CD14-positive monocyte (primary cell): Measurements from ENCODE around the gene SPX. TPM values are rescaled to one million over a fixed set of nuclear protein-coding genes. Genes with fewer than 3 reads are reported as not detected.

Experiments
- DNase-seq, 3 donors: peaks; one replicate each; pipeline ENCODE4 v3.0.0-alpha.2; 2011 to 2022
- H2AFZ ChIP-seq: 2 replicates; pipeline ENCODE4 v1.6.0; 2012; ENCODE audit warnings: mild to moderate bottlenecking, low read depth, low read length, inconsistent platforms; ENCODE audit not compliant: insufficient read depth, poor library complexity, severe bottlenecking
- H3K27ac ChIP-seq, 2 donors: 1 replicate in 1 of 2; 2 replicates in 1 of 2; pipeline ENCODE4 v1.5.1; 2012 to 2013; ENCODE audit warnings: low read length in 2 of 2, control low read depth in 1 of 2, inconsistent platforms in 1 of 2, low read depth in 1 of 2, mild to moderate bottlenecking in 1 of 2
- H3K27me3 ChIP-seq, 2 donors: one replicate each; pipeline versions ENCODE4 v1.6.0 to v1.6.1; 2011 to 2013; ENCODE audit warnings: low read length in 2 of 2; ENCODE audit not compliant: control insufficient read depth in 2 of 2, insufficient read depth in 2 of 2
- H3K36me3 ChIP-seq, 2 donors: replicated peaks in 1 of 2; 1 replicate in 1 of 2; 2 replicates in 1 of 2; pipeline versions ENCODE4 v1.5.1 to v1.6.1; 2012 to 2013; ENCODE audit warnings: low read length in 2 of 2, control low read depth in 1 of 2, inconsistent platforms in 1 of 2, mild to moderate bottlenecking in 1 of 2; ENCODE audit not compliant: insufficient read depth in 2 of 2, control insufficient read depth in 1 of 2
- H3K4me1 ChIP-seq, 2 donors: 1 replicate in 1 of 2; 2 replicates in 1 of 2; pipeline versions ENCODE4 v1.5.1 to v1.6.1; 2012 to 2013; ENCODE audit warnings: low read length in 2 of 2, control low read depth in 1 of 2, inconsistent platforms in 1 of 2, mild to moderate bottlenecking in 1 of 2, moderate library complexity in 1 of 2; ENCODE audit not compliant: insufficient read depth in 2 of 2, control insufficient read depth in 1 of 2
- H3K4me2 ChIP-seq: replicated peaks from 2 replicates; pipeline ENCODE3; 2012; ENCODE audit warnings: low read length, moderate library complexity, mild to moderate bottlenecking; ENCODE audit not compliant: poor library complexity, severe bottlenecking; ENCODE audit errors: extremely low read depth
- H3K4me3 ChIP-seq, 3 experiments: fragments of 200-600 bp in 1 of 3; sonication (generic) in 1 of 3; replicated peaks in 1 of 3; 1 replicate in 2 of 3; 2 replicates in 1 of 3; pipeline ENCODE4 v1.5.1; 2011 to 2013; ENCODE audit warnings: low read length in 3 of 3, mild to moderate bottlenecking in 3 of 3, control low read depth in 2 of 3, low read depth in 2 of 3, inconsistent platforms in 1 of 3, moderate library complexity in 1 of 3
- H3K79me2 ChIP-seq: 2 replicates; pipeline ENCODE4 v1.6.0; 2012; ENCODE audit warnings: mild to moderate bottlenecking, control low read depth, inconsistent platforms, low read length, moderate library complexity; ENCODE audit not compliant: insufficient read depth
- H3K9ac ChIP-seq: 2 replicates; pipeline ENCODE4 v1.6.0; 2017; ENCODE audit warnings: low read length, mild to moderate bottlenecking; ENCODE audit not compliant: insufficient read depth, poor library complexity, severe bottlenecking
- H3K9me3 ChIP-seq, 2 donors: replicated peaks in 1 of 2; 1 replicate in 1 of 2; 2 replicates in 1 of 2; pipeline versions ENCODE4 v1.5.1 to v1.6.1; 2012 to 2013; ENCODE audit warnings: low read length in 2 of 2, control low read depth in 1 of 2; ENCODE audit not compliant: control insufficient read depth in 1 of 2, insufficient read depth in 1 of 2
- H4K20me1 ChIP-seq: 2 replicates; pipeline ENCODE4 v1.6.0; 2012; ENCODE audit warnings: mild to moderate bottlenecking, low read length, control low read depth, moderate library complexity; ENCODE audit not compliant: insufficient read depth
- H3K27ac Mint-ChIP-seq, 7 donors: one replicate each; pipeline ENCODE4 v1.8.0; 2020; ENCODE audit warnings: mild to moderate bottlenecking in 7 of 7, mixed read lengths in 7 of 7, moderate library complexity in 6 of 7, inconsistent platforms in 2 of 7
- H3K27me3 Mint-ChIP-seq, 3 donors: one replicate each; pipeline ENCODE4 v1.8.0; 2021 to 2022; ENCODE audit warnings: low read depth in 3 of 3, mild to moderate bottlenecking in 3 of 3, mixed read lengths in 3 of 3, moderate library complexity in 3 of 3, inconsistent platforms in 1 of 3
- H3K36me3 Mint-ChIP-seq, 2 donors: one replicate each; pipeline ENCODE4 v1.8.0; 2020; ENCODE audit warnings: mixed read lengths in 2 of 2, inconsistent platforms in 1 of 2, mild to moderate bottlenecking in 1 of 2
- H3K4me1 Mint-ChIP-seq: one replicate; pipeline ENCODE4 v1.8.0; 2020; ENCODE audit warnings: mild to moderate bottlenecking, mixed read lengths
- H3K4me3 Mint-ChIP-seq, 2 donors: one replicate each; pipeline ENCODE4 v1.8.0; 2020; ENCODE audit warnings: mild to moderate bottlenecking in 2 of 2, mixed read lengths in 2 of 2, moderate library complexity in 1 of 2
- H3K9me3 Mint-ChIP-seq, 7 donors: one replicate each; pipeline ENCODE4 v1.8.0; 2020 to 2022; ENCODE audit warnings: mixed read lengths in 7 of 7, mild to moderate bottlenecking in 6 of 7, moderate library complexity in 6 of 7, inconsistent platforms in 2 of 7
- CTCF ChIP-seq: fragments of 200-600 bp; IDR thresholded peaks from one replicate; pipeline ENCODE4 v1.8.0; 2022; ENCODE audit warnings: antibody characterized with exemption, mild to moderate bottlenecking
- WGBS: methylation state at CpG from one replicate; pipeline ENCODE4 v1.1.5; 2013; ENCODE audit warnings: missing lambda C conversion rate; ENCODE audit not compliant: insufficient coverage; 5-methylcytosine and 5-hydroxymethylcytosine counted together
- intact Hi-C, 2 donors: fragments of 100-400 bp; cut with micrococcal nuclease; formaldehyde crosslinking; loops; one replicate each; pipeline versions ENCODE4 v1.15.0 to v1.15.1; 2023
- polyA plus RNA-seq, 3 donors: library from polyadenylated mRNA; depleted of rRNA in 1 of 3; unstranded in 2 of 3; stranded (reverse) in 1 of 3; fragments of 300-500 nt in 2 of 3; fragments of >200 nt in 1 of 3; fragmentation: Illumina TruSeq in 2 of 3; gene quantifications; 1 replicate in 2 of 3; 2 replicates in 1 of 3; pipeline ENCODE4 v1.2.3, GENCODE V29; 2012 to 2021

SPX gene
- polyA plus RNA-seq, 3 donors, result 0.21 TPM; not detected in 2

GRCh38 chr12:21568115-21568514 is 42.0 kb downstream of the SPX start:
- Mint-ChIP-seq H3K27me3 (peaks cover 0 to 2% (median 0%) of the 10 kb centered on the region in 3 donors), H3K27ac (no peak overlapping the region), H3K4me3 (no peak overlapping the region), H3K4me1 (no peaks in the 10 kb centered on the region), H3K36me3 (no peaks in the 10 kb centered on the region), H3K9me3 (peaks cover 0 to 3% (median 0%) of the 10 kb centered on the region in 7 donors)
- Histone ChIP-seq H3K27me3 (no peaks in the 10 kb centered on the region), H4K20me1 (no peaks in the 10 kb centered on the region), H3K36me3 (no peaks in the 10 kb centered on the region), H3K9ac (no peak overlapping the region), H3K9me3 (no peaks in the 10 kb centered on the region), H3K4me3 (no peak overlapping the region), H3K4me2 (no peak overlapping the region), H2AFZ (no peak overlapping the region), H3K27ac (no peak overlapping the region), H3K4me1 (no peaks in the 10 kb centered on the region), H3K79me2 (no peaks in the 10 kb centered on the region)
- WGBS, result 96% methylated on average over 3 of the region's 4 CpGs
- intact Hi-C loops, result no loop called here
- no peak for DNase-seq
- TF ChIP-seq CTCF, result no peak

GRCh38 chr12:21571046-21571445 is 45.0 kb downstream of the SPX start:
- Histone ChIP-seq H3K9me3 (no peaks in the 10 kb centered on the region), H2AFZ (no peak overlapping the region), H3K4me2 (no peak overlapping the region), H3K4me1 (no peaks in the 10 kb centered on the region), H3K27ac (no peak overlapping the region), H3K27me3 (no peaks in the 10 kb centered on the region), H3K79me2 (no peaks in the 10 kb centered on the region), H4K20me1 (no peaks in the 10 kb centered on the region), H3K4me3 (no peak overlapping the region), H3K9ac (no peak overlapping the region), H3K36me3 (no peaks in the 10 kb centered on the region)
- Mint-ChIP-seq H3K36me3 (no peaks in the 10 kb centered on the region), H3K4me3 (no peak overlapping the region), H3K27me3 (peaks cover 0 to 2% (median 0%) of the 10 kb centered on the region in 3 donors), H3K9me3 (peaks cover 0 to 3% (median 0%) of the 10 kb centered on the region in 7 donors), H3K4me1 (no peaks in the 10 kb centered on the region), H3K27ac (no peak overlapping the region)
- no peak for TF ChIP-seq CTCF
- intact Hi-C loops, result no loop called here
- no CpG with 5 or more reads among the region's 5 CpGs for WGBS
- DNase-seq, result no peak
